ENCODE data around the gene TBX4. TPM values are rescaled to one million over a fixed set of nuclear protein-coding genes. Genes with fewer than 3 reads are reported as not detected.

The TBX4 gene
- total RNA-seq, 1 donor from 2014 or later, result 0.05 TPM

DNA sequence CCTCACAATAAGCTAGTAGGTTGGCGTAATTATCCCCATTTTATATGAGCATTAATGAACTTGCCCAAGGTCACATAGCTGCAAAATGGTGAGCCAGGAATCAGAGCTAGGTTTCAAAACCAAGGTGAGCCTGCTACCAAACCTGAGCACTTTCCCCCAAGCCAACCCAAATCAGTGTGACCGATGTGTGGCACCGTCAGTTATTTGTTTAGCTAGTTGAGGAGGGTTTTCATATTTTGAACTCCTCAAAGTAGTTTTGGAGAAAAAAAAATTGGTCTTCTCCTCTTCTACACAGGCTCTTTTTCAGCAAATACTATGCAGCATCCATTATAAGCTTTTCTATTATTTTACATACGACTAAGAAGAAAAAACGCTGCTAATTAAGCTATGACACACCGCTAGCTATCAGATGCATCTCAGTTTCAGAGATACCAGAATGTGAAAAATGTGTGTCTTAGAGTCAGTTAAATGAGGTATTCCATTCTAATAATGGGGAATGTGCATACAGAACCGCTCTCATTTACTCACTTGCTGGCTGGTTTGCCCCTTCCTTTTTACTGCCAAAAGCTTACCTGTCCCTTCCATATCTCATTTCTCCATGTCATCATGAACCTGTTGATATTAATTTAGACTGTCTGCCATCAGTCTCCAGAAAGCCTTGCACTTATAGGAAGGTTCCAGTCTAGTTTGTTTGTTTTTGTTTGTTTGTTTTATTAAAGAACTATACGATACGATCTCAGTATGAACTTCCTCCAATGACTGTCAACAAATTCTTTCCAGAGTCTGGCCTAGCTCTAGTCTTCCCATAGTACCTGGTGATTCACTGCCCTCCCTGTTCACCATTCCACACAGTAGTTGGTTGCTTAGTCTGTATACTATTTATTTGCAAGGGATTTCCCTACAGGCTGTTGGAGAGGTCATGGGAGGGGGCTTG, 2.2 kb upstream of the TBX4 start:
- intact Hi-C loops (cut with DNase I), result no loop called here

DNA sequence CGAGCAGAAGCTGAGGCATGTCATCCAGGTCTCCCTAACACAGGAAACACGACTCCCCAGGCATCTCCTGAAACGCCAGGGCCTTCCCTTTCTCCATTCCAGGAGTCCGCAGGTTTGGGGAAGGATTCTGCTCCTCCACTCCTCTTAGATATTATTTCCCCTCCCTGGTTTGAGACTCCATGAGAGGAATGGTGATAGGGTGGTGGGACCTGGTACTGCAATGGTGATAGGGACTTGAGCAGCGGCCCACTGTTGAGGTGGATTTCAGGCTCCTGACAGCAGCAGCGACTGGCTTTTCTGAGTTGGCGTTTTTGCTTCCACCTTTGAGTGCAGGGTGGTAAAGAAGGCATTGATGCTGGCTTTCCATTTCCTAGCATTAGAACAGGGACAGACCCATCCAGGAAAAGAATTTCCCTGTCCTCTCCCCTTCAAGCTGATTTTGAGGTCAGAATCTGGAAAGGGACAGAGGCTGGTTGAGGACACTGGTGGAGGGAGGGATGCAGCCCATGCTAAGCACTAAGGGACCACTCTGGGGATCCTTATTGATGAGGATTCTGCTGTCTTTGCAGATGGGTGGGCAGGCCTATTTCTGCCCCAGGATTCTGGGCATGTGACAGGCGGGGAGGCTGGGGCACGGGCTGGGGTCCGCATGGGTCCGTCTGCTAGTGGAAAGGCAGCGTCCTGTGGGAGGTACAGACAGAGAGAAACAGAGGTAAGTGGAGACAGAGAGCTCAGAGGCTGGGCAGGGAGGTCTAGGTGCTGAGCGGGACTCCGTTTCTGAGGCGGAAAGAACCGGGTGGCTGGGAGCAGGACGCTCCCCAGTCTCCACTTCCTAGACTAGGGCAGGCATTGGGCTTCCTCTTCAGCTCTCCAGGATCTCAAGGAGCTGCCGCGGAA, 1.3 kb upstream of the TBX4 start:
- DNase-seq (ENCODE audit: low spot score), result no peak
- intact Hi-C loops (cut with DNase I), result no loop called here

More for the DNA sequence above, 2.2 kb upstream of the TBX4 start:
- DNase-seq (ENCODE audit: low spot score), result no peak

DNA sequence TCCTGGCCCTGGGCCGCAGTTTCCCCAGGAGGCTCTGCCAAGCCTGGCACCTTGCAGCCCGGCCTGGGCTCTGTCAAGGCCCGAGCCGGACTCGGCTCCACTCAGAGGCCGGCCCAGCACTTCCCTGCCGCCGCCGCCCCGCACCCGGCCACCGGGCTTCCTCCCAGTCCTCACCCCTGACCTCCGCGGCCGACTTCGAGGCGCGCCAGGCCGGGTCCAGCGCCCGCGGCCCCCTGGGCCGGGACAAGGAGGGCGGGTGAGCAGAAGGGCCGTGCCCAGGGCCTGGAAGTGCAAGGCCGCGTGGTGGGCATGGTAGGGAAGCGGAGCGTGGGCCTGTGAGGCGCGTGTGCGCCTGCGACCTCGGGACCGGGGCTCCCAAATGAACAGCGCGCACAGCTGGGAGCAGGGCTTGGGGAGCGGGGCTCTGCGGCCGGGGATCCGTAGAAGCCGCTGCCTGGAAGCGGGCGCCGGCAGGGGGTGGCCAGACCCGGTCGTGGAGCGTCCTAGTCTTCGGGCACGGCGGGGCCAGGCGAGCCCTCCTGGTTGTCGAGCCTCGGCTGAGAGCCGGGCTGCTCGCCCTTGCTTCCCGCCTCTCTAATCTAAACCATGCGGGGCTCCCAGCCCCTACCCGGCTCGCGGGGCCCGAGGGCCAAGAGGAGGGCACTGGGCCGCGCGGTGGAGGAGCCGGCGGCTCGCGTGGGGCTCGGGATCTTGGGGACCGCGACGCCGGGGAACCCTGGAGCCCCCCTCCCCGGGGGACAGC, 503 bp upstream of the TBX4 start:
- intact Hi-C loops (cut with DNase I), result no loop called here
- DNase-seq (ENCODE audit: low spot score), result no peak

DNA sequence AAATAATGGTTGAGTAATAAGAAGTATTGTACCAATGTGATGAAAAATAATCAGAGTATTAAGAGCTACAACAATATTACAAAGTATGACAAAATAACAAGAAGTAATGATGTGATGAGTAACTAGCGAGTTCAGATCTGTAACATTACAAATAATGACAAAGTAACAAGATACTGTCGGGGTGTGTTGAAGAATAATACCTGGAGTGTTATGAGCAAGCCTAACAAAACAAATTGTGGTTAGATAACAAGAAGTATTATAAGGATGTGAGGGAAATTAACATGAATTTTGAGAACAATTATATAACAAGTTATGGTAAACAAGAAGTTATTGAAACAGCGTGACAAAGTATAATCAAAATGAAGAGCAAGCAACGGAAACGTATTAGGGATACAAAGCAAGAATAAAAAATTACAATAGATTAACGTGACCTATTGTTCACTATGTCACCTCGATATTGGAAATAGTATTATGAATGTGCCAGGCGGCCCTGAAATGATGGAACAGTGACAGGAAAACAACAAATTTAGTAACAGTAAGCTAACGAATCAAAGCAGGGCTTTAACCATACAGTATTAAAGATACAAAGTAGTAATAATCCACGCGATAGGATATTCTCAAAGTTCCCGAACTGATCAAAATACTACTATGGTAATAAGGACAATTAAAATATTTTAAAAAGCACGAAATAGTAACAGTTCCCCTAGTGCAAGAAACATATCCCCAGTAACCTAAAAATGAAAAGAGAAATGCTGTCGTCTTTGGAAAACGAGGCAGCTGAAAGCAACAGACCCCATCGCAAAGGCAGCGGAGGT, 1.6 kb downstream of the TBX4 start:
- no peak for DNase-seq (ENCODE audit: low spot score)
- intact Hi-C loops (cut with DNase I), result no loop called here

DNA sequence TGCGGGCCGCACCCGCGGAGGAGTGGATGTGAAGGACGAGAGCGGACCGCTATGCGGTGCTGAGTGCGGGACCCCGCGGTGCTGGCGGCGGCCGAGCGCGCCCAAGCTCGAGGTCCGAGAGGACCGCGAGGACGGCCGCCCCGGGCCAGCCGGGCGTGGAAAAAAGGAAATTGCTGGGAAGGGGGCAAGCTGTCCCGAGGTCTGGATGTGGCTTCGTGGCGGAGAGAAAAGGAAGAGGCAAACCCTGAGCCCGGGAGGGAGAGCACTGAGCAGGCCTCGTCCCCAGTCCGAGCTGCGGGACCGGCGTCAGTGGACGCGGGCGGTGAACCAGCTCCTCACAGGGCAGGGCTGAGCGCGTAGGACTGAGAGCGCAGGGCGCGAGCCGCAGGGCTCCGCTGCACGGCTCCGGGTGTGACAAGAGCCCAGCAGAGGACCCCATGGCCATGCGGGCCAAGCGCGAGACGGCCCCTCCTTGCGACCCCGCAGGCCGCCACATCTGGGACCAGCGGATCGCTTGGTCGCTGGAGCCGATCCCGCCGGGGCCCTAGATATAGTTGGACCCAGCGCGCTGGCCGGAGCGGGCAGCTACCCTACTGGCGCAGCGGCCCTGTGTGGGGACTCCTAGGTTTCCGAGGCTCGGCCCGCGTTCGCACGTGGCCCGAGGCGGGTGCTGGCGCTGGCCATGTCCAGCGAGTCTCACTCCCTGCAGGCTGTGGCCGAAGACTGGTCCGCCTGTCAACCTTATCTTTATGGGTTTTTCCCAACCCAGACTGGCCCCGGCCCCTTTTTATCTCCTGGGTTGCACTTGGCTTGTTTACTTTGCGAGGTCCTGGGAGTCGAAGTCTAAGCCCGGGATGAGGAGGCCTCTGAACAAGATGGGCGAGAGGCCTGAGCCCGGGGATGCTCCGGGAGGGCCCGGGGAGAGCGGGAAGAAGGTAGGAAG, 2.4 kb downstream of the TBX4 start:
- intact Hi-C loops (cut with DNase I), result no loop called here
- DNase-seq (ENCODE audit: low spot score), result no peak

DNA sequence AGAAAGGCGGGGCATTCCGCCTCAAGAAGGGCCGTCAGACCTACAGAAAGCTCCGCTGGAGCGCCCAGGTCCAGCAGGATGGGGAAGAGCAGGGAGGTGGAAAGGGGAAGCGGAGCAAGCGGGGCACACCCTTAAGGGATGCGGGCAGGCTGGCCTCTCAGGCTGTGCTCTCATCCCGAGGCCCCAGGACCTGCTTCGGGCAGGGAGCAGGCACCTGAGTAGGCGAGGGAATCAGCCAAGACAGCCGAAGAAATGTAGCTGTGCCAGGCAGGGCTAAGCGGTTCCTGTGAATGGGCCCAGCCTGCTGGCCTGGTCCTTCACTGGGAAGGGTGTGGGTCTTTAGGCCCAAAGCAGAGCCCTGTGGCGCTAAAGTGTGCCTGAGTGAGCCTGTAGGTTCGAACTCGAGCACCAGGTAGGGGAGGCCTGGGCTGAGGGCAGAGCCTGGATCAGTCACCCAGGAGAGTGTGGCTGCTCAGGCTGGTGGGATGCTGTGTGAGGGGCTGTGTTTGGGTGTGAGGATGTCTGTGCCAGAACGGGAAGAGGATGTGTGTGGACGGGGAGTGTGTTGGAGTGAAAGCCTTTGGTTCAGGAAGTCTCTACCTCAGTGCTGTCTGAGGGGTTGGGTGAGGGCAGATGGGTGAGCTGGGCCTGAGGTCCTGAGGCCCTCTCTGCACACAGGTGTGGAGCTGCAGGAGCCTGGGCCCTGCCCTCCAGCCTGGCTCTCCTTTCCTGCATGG, 3.3 kb downstream of the TBX4 start:
- intact Hi-C loops (cut with DNase I), result no loop called here
- DNase-seq (ENCODE audit: low spot score), result no peak

DNA sequence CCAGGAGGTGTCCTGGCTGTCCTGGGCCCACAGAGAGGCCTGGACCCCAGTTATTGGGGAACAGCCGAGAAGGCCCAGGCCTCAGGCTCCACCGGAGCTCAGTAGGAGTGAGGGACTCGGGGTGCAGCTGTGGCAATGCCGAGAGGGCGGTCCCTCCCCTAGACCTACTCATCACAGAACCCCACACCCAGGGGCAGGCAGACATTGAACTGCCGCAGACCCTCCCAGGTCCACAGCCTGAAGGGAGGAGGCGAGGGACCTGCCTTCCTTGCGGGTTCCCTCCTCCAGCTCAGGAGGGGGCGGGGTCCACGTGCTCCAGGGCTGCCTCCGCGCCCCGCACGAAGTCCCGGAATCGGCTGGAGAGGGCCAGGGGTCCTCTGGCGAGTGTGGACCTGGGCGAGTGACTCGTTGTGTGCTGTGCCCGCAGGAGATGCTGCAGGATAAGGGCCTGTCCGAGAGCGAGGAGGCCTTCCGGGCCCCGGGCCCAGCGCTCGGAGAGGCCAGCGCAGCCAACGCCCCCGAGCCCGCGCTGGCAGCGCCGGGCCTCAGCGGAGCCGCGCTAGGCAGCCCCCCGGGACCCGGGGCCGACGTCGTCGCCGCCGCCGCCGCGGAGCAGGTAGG, 3.9 kb downstream of the TBX4 start:
- intact Hi-C loops (cut with DNase I), result no loop called here

DNA sequence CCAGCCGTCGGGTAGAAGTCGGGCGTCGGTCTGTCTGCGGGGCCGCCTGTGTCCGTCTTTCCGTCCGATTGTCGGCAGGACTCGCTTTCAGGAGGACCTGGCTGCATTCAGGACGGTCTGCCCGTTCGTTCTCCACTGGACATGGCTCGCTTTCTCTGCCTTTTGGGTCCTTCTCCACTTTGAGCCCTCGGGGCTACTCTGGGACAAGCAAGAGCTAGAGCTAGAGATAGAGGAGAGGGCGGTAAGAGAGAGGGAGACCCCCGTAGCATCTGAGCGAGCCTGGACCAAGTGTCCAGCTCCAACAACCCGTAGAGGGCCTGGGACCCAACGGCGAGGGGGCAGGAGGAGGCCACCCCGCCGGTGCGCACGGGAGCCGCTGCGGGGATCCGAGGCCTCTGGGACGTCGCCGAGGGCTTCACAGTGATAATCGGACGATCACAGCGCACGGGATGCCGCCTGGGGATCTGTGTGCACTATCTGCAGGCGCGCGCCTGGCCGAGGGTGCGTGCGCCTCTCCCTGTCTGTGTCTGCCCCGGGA, 4.5 kb downstream of the TBX4 start:
- intact Hi-C loops (cut with DNase I), result no loop called here
- no peak for DNase-seq (ENCODE audit: low spot score)

More for the DNA sequence above, 3.9 kb downstream of the TBX4 start:
- DNase-seq (ENCODE audit: low spot score), result no peak

DNA sequence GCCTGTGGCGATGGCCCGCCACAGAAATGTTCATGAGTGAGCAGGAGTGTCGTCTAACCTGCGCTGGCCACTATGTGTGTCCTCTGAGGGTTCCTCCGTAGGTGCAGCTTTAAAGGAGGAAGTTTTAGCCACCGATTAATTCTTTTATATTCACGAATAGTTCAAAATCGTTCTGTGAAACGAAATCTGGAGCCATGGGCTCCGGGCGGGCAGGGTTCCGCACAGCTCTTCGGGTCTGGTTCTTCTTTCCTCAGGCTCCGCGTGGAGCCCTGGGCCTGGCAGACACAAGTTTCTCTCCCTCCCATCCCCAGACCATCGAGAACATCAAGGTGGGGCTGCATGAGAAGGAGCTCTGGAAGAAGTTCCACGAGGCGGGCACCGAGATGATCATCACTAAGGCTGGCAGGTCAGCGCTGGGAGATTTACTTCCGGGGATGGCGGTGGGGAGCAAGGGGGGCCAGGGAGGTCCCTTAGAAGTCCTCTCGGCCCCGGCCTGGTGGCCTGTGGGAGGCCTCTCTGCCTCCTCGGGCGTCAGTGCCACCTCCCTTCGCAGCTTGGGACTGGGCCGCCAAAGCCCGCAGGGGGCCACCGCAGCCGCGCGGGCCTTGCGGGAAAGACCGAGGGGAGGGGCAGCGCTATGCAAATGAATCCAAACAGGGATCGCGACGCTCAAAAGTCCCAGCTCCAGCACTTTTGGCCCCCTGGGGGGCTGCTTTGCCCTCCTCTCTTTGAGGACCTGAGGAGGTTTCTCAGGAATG, 5.2 kb downstream of the TBX4 start:
- no peak for DNase-seq (ENCODE audit: low spot score)
- intact Hi-C loops (cut with DNase I), result no loop called here

DNA sequence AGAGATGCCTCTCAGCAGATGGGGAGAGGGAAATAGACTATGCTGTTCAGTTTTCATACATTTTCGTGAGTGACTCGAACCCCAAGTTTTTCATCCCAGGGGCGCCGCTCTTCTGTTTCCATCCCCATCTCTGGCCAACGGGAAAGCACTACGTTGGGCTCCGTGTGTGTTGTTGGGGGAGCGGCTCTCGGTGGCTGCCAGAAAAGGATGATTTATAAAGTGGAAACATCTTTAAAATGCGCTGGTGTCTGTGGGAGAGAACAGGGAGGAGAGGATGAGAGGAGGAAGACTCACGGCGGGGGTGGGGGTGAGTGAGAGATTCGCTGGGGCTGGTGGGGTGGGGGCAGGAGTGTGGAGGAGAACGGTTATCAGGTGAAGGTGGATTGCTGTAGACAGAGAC, 5.8 kb downstream of the TBX4 start:
- DNase-seq (ENCODE audit: low spot score), result no peak
- intact Hi-C loops (cut with DNase I), result no loop called here

DNA sequence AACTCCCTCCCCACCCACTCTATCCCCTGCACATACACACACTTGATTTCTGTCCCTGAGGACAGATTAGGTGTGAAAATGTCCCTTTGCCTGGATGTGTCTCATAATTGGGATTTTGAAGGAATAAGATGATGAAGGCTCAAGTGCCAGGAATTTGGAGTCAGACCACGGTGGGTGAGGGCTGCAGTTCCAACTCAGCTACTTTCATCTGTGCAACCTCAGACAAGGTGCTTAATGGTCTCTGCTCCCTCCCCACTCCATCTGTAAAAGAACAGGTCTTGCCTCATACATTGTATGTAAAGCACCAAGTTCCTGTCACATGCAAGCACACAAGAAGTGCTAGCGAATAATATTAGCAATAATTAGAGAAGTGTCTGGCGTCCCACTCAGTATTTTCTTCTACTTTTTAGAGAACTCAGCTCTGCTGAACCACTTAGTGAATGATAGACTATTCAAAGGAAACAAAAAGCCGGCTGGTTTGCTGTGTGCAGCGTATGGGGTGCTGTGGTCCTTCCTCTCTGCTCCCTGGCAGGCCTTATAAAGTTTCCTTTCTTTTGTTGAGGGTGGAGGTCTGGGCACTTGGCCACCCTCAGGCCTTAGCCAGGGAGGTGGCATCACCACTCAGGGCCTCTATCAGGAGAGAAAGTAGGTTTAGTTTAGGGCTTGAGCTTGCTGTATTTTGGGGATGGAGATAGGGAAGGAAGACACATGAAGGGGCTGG, 6.4 kb downstream of the TBX4 start:
- intact Hi-C loops (cut with DNase I), result no loop called here
- no peak for DNase-seq (ENCODE audit: low spot score)

DNA sequence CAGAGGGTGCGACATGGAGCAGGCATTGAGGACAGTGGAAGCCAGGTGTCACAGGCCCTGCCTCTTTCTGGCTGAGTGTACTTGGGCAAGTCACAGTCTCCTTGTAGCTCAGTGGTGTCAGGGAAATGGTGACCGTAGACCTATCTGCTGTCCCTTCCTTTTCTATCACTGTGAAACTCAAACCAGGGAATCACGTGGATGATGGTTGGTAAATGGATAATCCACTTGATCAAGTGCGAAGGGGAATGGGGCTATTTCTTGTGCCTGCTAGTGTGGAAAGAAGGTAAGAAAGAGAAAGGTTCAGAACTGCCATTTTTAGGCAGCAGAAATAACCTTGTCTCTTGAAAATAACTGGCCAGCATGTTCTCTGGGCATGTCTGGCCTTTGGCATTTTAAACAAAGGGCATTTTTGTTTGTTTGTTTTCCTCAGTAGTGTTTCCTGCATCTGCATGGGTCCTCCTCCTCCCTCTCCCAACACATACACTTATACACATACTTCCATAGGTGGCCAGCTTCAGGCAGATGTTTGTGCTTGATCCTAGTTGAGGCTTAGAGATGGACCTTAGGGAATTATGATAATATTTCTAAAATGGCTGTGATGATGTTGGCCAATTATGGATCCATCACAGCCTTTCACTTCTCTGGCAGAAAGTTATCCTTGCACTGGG, 7.1 kb downstream of the TBX4 start:
- no peak for DNase-seq (ENCODE audit: low spot score)
- intact Hi-C loops (cut with DNase I), result no loop called here

DNA sequence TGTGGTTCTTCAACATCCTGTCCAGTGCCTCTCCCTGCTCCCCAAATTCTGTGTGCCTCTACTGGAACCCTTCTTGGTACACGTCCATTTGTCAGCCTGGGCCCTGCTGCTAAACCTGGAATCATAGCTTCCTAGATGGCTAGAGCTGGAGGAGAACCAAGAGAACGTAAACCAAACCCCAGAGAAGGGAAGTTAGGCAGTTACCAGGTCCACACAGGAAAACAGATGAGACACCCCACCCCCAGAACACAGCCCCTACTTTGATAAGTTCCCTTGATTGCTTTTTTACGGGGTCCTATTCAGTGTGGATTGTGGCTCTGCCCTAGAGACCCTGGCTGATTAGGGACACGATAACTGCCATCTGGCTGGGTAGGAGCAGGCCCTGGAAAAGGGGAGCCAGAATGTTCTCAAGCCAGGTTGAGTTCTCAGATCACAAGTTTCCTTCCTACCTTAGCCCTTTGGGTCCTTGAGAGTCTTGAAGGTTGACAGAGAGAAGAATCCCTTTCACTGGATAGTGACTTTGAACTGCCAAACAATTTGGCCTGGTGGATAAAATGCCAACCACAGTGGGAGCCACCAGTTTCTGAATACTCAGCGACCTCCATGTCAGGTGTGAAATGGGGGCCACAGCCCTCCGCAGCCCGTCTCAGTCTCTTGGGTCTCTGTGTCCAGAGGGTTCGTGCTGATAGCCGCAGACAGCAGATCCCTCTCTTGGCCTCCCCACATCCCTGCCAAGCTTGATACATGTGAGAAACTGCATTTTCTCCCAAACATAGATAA, 7.9 kb downstream of the TBX4 start:
- no peak for DNase-seq (ENCODE audit: low spot score)
- intact Hi-C loops (cut with DNase I), result no loop called here

Measured in cardiac septum (tissue), 1 donor.